Psoas muscle (tissue), 8 donors: Measurements from ENCODE around the gene DOC2A. TPM values are rescaled to one million over a fixed set of nuclear protein-coding genes. Genes with fewer than 3 reads are reported as not detected.

ENCODE experiments used
- ATAC-seq, 4 donors: fragments of 200-7000 bp; cut with Tn5 transposase; one replicate each; pipeline ENCODE4 v1.9.1; 2020; ENCODE audit warnings: moderate library complexity in 3 of 4, mild to moderate bottlenecking in 2 of 4
- DNase-seq, 2 donors: peaks; one replicate each; pipeline ENCODE4 v3.0.0-alpha.2; 2020
- H3K27ac ChIP-seq: fragments of 200-600 bp; one replicate; pipeline ENCODE4 v1.8.0; 2022
- H3K27me3 ChIP-seq, 3 donors: fragments of 200-600 bp in 1 of 3; one replicate each; pipeline versions ENCODE4 v1.6.1 to v1.8.0; 2013 to 2022; ENCODE audit warnings: low read length in 2 of 3, mild to moderate bottlenecking in 2 of 3, moderate library complexity in 1 of 3; ENCODE audit not compliant: insufficient read depth in 3 of 3
- H3K36me3 ChIP-seq, 2 donors: fragments of 200-600 bp in 1 of 2; one replicate each; pipeline versions ENCODE4 v1.6.1 to v1.8.0; 2013 to 2022; ENCODE audit warnings: low read depth in 1 of 2, mild to moderate bottlenecking in 1 of 2, moderate library complexity in 1 of 2; ENCODE audit not compliant: insufficient read depth in 1 of 2
- H3K4me1 ChIP-seq: fragments of 200-600 bp; one replicate; pipeline ENCODE4 v1.8.0; 2022
- H3K4me3 ChIP-seq: fragments of 200-600 bp; one replicate; pipeline ENCODE4 v1.8.0; 2022; ENCODE audit warnings: mild to moderate bottlenecking
- H3K9me3 ChIP-seq: fragments of 200-600 bp; one replicate; pipeline ENCODE4 v1.8.0; 2022
- WGBS, 3 donors: extraction: QIAGEN DNeasy Blood & Tissue Kit; methylation state at CpG; one replicate each; pipeline versions ENCODE4 v1.1.6 to v1.1.7; 2013; 5-methylcytosine and 5-hydroxymethylcytosine counted together
- intact Hi-C, 2 donors: fragments of 100-400 bp; cut with DNase I; formaldehyde crosslinking; loops; one replicate each; pipeline versions ENCODE4 v1.11.0 to v1.14.2; 2022
- polyA plus RNA-seq, 3 donors: library from polyadenylated mRNA; stranded (reverse); fragments of 200-250 nt; gene quantifications; one replicate each; pipeline ENCODE4 v1.2.3, GENCODE V29; 2013
- total RNA-seq, 4 donors: library from RNA; stranded (reverse); fragmentation: NEBNext Ultra II Directional in 2 of 4; extraction: Animal tissue kit (Norgen Biotek cat#: 25700) in 2 of 4; gene quantifications; one replicate each; pipeline versions ENCODE4 v1.2.1 to v1.2.4, GENCODE V29; 2021 to 2023
- TF ChIP-seq, protein P1 (sequence below): fragments of 200-600 bp; IDR thresholded peaks from one replicate; pipeline ENCODE4 v1.8.0; 2022; ENCODE audit warnings: antibody characterized with exemption
- donor health status: healthy with polysubstance abuse.
- donor health status: DM: no; HTN: no; CAD: no; lungs with moderate emphysema.
- donor health status: Bipolar disorder and iron deficiency.
- donor health status: healthy.
- donor health status: DM: yes; HTN: yes; CAD: no.
- donor health status: DM: no; HTN: no; CAD: no.
- donor health status: DM: no; HTN: no; CAD: no.
- donor health status: DM: yes; HTN: yes; CAD: no.

Gene DOC2A
- total and polyA plus RNA-seq, 7 donors: 0.11 to 0.51 (median 0.15) TPM; not detected in 2

- Histone ChIP-seq H3K4me3 (peak overlapping the region; percentile 52), H3K36me3 (no peaks in the 10 kb centered on the region), H3K9me3 (no peaks in the 10 kb centered on the region), H3K27me3 (peaks cover 0 to 45% (median 17%) of the 10 kb centered on the region in 3 donors), H3K4me1 (no peaks in the 10 kb centered on the region), H3K27ac (no peak overlapping the region)
- DNase-seq (no peak), ATAC-seq (no peak)
- TF ChIP-seq, protein P1, sequence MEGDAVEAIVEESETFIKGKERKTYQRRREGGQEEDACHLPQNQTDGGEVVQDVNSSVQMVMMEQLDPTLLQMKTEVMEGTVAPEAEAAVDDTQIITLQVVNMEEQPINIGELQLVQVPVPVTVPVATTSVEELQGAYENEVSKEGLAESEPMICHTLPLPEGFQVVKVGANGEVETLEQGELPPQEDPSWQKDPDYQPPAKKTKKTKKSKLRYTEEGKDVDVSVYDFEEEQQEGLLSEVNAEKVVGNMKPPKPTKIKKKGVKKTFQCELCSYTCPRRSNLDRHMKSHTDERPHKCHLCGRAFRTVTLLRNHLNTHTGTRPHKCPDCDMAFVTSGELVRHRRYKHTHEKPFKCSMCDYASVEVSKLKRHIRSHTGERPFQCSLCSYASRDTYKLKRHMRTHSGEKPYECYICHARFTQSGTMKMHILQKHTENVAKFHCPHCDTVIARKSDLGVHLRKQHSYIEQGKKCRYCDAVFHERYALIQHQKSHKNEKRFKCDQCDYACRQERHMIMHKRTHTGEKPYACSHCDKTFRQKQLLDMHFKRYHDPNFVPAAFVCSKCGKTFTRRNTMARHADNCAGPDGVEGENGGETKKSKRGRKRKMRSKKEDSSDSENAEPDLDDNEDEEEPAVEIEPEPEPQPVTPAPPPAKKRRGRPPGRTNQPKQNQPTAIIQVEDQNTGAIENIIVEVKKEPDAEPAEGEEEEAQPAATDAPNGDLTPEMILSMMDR: no peak
- WGBS, 3 donors: 17 to 21% (median 19%) methylated on average over 27 to 31 of the region's 31 CpGs
- intact Hi-C loops: no loop called here
Observed at GRCh38 chr16:30011714-30012504, 1.1 kb upstream of the DOC2A start.

DNA sequence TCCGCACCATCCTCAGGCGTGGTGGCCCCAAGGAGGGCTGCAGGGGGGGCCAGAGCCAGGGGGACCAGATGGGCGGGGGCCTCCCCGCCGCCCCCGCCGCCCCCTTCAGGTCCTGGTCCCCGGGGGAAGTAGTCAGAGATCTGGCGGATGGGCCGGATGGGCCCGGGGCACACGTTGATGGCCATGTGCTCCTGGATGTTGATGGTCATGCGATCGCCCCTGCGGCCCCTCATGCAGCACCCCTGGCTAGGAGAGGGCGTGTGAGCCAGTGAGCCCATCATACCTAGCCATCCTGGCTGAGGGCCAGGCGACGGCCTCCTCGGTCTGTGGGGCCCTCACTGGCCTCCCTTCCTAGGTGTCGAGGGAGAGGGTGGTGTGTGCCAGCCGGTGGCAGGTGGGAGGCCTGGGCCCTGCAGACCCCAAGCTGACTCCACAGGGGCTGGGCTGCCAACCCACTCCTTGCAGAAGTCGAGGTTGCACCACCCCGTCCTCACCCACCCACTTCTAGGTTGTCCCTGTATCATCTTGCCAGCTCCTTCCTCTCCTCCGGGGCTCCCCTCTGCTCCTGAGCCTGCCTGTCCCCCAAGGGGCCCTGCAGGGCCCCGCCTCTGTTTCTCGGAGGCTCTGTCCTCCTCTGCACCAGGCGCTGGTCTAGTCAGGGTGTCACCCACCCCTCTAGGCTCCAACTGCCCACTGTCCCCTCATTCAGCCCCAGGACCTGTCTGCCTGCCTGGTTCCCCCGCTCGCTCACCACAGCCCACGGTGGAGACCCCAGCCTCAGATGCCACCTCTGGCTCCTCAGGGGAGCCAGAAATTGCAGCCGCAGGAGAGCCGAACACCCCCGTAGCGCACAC is 610 bp downstream of the DOC2A start:
- TF ChIP-seq, protein P1: no peak
- no peaks in the 10 kb centered on the region for H3K36me3 ChIP-seq
- 15 to 19% (median 16%) methylated on average over 28 to 34 of the region's 34 CpGs for WGBS, 3 donors
- peaks cover 0 to 45% (median 17%) of the 10 kb centered on the region in 3 donors for H3K27me3 ChIP-seq
- H3K9me3 ChIP-seq: no peaks in the 10 kb centered on the region
- H3K27ac ChIP-seq: no peak overlapping the region
- peak overlapping the region; percentile 52 for H3K4me3 ChIP-seq
- DNase-seq (no peak), ATAC-seq (no peak)
- no peaks in the 10 kb centered on the region for H3K4me1 ChIP-seq
- intact Hi-C loops: loop anchor here (5.0 kb wide), 1 partner anchor 148 kb away; the partner anchor contains the start of gene CDIPT (in 2 of the 2)

DNA sequence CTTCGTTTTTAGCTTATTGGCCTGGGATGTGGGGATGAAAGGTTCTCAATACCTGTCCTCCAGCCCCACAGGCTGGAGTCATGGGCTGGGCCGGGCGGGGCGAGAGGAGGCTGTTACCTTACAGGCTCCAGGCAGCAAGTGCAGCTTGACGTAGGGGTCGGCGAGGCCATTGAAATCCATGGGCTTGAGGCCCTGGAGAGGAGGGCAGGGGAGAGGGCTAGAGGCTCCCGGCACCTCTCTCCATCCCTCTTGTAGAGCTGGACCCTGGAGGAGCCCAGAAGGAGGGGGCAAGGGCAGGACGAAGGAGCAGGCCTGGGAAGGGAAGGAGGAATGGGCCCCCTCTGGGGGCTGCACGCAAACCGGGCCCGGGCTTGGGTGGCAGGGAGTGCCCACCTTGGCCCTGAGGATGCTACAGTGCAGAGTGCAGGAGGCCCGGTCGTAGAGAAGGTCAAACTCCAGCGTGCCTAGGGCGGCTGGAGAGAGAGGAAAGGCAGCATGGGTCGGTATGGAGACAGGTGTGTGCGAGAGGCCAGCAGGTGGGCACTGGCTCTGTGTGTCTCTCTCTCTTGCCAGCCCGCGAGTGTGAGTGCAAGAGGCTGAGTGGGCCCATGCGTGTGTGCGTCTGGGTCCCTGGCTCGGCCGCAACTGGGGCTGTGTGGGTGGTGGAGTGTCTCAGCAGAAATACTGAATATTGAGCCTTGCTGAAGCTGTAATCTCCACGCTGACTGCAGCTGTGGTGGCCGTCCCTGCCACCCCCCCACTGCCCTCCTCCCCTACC is 1.6 kb downstream of the DOC2A start:
- ATAC-seq (no peak), DNase-seq (no peak)
- peaks cover 0 to 45% (median 17%) of the 10 kb centered on the region in 3 donors for H3K27me3 ChIP-seq
- peaks cover 0 to under 1% of the 10 kb centered on the region in 2 donors for H3K36me3 ChIP-seq
- H3K27ac ChIP-seq: no peak overlapping the region
- no peaks in the 10 kb centered on the region for H3K4me1 ChIP-seq
- WGBS, 3 donors: 40 to 43% (median 42%) methylated on average over 25 to 26 of the region's 26 CpGs
- TF ChIP-seq, protein P1: no peak
- intact Hi-C loops: loop anchor here (5.0 kb wide), 1 partner anchor 147 kb away; the partner anchor contains the start of gene CDIPT (in 2 of the 2)
- H3K4me3 ChIP-seq: no peak overlapping the region
- no peaks in the 10 kb centered on the region for H3K9me3 ChIP-seq

- intact Hi-C loops: loop anchor here (5.0 kb wide), 1 partner anchor 145 kb away; the partner anchor contains the start of gene CDIPT (in 2 of the 2)
- 61 to 71% (median 62%) methylated on average over 10 to 11 of the region's 11 CpGs for WGBS, 3 donors
- peaks cover 0 to 34% (median 17%) of the 10 kb centered on the region in 3 donors for H3K27me3 ChIP-seq
- ATAC-seq (no peak), DNase-seq (no peak)
- TF ChIP-seq, protein P1: no peak
- no peak overlapping the region for H3K4me3 ChIP-seq
- no peak overlapping the region for H3K27ac ChIP-seq
- no peaks in the 10 kb centered on the region for H3K4me1 ChIP-seq
- no peaks in the 10 kb centered on the region for H3K9me3 ChIP-seq
- H3K36me3 ChIP-seq: peaks cover 0 to 9% of the 10 kb centered on the region in 2 donors
Observed at GRCh38 chr16:30007378-30007895, 3.4 kb downstream of the DOC2A start.
